Hypothalamus (tissue), 51 donors: ENCODE data around the gene KLK15.
"Not testable (repeated sequence)": the region's sequence is repeated elsewhere in the genome, so short reads cannot be mapped to it uniquely, and the experiment has no call there.

Experiments used
- DNase-seq, 51 donors: peaks; one replicate each; lab custom pipeline; 2025; lab: John Stamatoyannopoulos, UW

Gene KLK15

GRCh38 chr19:50821622-50822021 is 11.8 kb downstream of the KLK15 start:
- no peak for DNase-seq

GRCh38 chr19:50821248-50821612 is 12.1 kb downstream of the KLK15 start:
- no peak for DNase-seq

- no peak for DNase-seq
These were observed 12.7 kb downstream of the KLK15 start for GRCh38 chr19:50820549-50821247.

- no peak for DNase-seq
These were observed 13.3 kb downstream of the KLK15 start for GRCh38 chr19:50820086-50820485.

GRCh38 chr19:50819636-50820035 is 13.7 kb downstream of the KLK15 start:
- DNase-seq: no peak

GRCh38 chr19:50818859-50819472 is 14.4 kb downstream of the KLK15 start:
- no peak for DNase-seq

GRCh38 chr19:50817941-50818858 is 15.2 kb downstream of the KLK15 start:
- DNase-seq: no peak

- DNase-seq: no peak
These were observed 17.9 kb downstream of the KLK15 start for GRCh38 chr19:50815439-50815838.

- DNase-seq: no peak
These were observed 18.5 kb downstream of the KLK15 start for GRCh38 chr19:50814883-50815282.

GRCh38 chr19:50812474-50812873 is 20.9 kb downstream of the KLK15 start:
- DNase-seq: no peak

- not testable (repeated sequence) for DNase-seq
These were observed 21.6 kb downstream of the KLK15 start for GRCh38 chr19:50811622-50812238.

GRCh38 chr19:50808856-50809255 is 24.5 kb downstream of the KLK15 start:
- no peak for DNase-seq

- DNase-seq: peak; percentile 65 to 99 (median 96)
These were observed 28.7 kb downstream of the KLK15 start for GRCh38 chr19:50804420-50805272.

GRCh38 chr19:50803633-50804419 is 29.5 kb downstream of the KLK15 start:
- DNase-seq: peak in 2 of 51 donors; percentile 26 to 28

GRCh38 chr19:50801107-50801506 is 32.3 kb downstream of the KLK15 start:
- DNase-seq: no peak

- no peak for DNase-seq
These were observed 33.9 kb downstream of the KLK15 start for GRCh38 chr19:50799547-50799851.

- DNase-seq: no peak
These were observed 34.5 kb downstream of the KLK15 start for GRCh38 chr19:50798659-50799546.
